OCI-LY7 (cell line): ENCODE results near the gene RNU5D-1.
"Not testable (repeated sequence)": the region's sequence is repeated elsewhere in the genome, so short reads cannot be mapped to it uniquely, and the experiment has no call there.

Experiments
- EZH2phosphoT487 ChIP-seq: fragments of 200-600 bp; sonication (generic); IDR thresholded peaks from 2 replicates; pipeline ENCODE4 v1.6.1; 2018; ENCODE audit warnings: low read depth, borderline replicate concordance, mild to moderate bottlenecking, mixed run types, antibody characterized with exemption, low read length, moderate library complexity, mixed read lengths
- TF ChIP-seq, protein P1 (sequence below): fragments of 200-600 bp; sonication (generic); conservative IDR thresholded peaks from 2 replicates; pipeline ENCODE4 v1.5.1; 2014; ENCODE audit warnings: mild to moderate bottlenecking, antibody characterized with exemption, low read length, moderate library complexity, mixed read lengths

DNA sequence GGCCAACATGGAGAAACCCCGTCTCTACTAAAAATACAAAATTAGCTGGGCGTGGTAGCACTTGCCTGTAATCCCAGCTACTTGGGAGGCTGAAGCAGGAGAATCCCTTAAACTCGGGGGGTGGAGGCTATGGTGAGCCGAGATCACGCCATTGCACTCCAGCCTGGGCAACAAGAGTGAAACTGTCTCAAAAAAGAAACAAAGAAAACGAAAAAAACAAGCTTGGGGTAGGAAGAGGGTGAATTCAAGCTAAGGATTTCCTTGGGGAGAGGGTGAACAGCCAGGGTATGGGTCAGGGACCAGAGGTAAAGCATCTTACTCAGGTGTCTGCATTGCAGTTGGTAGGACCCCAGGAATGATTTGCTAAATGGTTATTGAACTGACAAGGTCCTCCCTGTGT, 35.5 kb upstream of the RNU5D-1 start:
- TF ChIP-seq, protein P1, sequence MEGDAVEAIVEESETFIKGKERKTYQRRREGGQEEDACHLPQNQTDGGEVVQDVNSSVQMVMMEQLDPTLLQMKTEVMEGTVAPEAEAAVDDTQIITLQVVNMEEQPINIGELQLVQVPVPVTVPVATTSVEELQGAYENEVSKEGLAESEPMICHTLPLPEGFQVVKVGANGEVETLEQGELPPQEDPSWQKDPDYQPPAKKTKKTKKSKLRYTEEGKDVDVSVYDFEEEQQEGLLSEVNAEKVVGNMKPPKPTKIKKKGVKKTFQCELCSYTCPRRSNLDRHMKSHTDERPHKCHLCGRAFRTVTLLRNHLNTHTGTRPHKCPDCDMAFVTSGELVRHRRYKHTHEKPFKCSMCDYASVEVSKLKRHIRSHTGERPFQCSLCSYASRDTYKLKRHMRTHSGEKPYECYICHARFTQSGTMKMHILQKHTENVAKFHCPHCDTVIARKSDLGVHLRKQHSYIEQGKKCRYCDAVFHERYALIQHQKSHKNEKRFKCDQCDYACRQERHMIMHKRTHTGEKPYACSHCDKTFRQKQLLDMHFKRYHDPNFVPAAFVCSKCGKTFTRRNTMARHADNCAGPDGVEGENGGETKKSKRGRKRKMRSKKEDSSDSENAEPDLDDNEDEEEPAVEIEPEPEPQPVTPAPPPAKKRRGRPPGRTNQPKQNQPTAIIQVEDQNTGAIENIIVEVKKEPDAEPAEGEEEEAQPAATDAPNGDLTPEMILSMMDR: not testable (repeated sequence)
- TF ChIP-seq EZH2phosphoT487: not testable (repeated sequence)
